Fibroblast of upper back skin (primary cell): ENCODE data around the gene OR2T2.
"Not testable (repeated sequence)": the region's sequence is repeated elsewhere in the genome, so short reads cannot be mapped to it uniquely, and the experiment has no call there.

ENCODE experiments used
- DNase-seq: peaks from one replicate; pipeline ENCODE4 v3.0.0-alpha.2; 2013

Gene OR2T2, protein sequence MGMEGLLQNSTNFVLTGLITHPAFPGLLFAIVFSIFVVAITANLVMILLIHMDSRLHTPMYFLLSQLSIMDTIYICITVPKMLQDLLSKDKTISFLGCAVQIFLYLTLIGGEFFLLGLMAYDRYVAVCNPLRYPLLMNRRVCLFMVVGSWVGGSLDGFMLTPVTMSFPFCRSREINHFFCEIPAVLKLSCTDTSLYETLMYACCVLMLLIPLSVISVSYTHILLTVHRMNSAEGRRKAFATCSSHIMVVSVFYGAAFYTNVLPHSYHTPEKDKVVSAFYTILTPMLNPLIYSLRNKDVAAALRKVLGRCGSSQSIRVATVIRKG

DNA sequence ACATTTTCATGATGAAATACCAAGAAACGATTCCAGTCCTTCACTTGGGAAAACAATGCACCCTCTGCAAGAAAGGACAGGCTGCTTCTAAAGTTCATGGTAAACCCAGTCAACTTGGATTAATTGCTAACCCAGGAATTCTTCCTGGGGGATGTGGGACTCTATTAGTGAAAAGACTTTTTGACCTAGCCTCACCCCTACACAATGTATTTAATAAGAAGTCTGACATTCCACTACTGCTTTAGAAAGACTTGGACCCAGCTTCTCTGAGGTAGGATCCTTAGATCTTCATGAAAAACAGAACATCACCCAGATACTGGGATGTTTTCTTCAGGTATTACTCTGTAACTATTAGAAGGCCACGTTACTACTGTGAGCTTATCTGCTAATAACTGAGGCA lies at the start of gene OR2T2:
TSS of gene OR2T2 (plus strand) at position 239 of the 400 bp plus-strand sequence. CDS start 7,161 bp downstream, outside the sequence.
- not testable (repeated sequence) for DNase-seq

DNA sequence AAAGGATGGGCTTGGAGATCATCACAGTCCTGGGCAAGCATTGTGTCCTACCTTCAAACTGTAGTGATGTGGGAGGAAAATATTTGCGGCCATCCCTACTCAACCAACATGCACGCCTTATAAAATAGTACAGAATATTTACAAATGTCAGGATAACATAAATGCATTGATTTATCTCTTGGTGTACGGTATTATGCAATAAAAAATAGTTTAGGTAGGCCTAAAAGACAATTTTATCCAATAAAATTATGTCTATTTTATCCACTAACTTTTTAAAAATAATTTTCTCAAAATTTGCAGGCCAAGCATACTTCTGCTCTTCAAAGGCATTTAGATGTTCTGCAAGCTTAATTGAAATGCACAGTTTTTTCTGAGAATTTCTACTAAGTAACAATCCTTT lies 42.7 kb upstream of the OR2T2 start, which contains the start of gene OR2T1:
TSS of gene OR2T1 (plus strand) at position 301 of the 400 bp plus-strand sequence. CDS start 3,100 bp downstream, outside the sequence.
- DNase-seq = no peak

DNA sequence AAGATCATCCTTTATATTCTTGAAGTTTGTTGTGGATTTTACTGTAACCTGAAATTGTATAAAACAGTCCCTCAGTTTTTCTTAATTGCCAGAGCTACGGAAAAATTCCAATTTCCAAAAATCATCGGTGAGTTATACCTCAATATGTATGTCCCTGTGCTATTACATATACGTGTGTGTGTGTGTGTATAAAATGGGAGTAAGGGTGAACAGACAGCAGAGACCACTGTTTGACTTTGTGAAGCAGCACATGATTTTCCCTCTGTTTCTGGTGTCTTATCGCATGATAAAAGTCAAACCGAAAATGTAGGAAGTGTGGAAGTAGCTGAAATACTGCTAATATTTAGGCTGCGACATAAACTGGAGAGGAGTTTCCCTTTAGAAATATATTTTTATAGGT lies 41.4 kb upstream of the OR2T2 start:
- no peak for DNase-seq

DNA sequence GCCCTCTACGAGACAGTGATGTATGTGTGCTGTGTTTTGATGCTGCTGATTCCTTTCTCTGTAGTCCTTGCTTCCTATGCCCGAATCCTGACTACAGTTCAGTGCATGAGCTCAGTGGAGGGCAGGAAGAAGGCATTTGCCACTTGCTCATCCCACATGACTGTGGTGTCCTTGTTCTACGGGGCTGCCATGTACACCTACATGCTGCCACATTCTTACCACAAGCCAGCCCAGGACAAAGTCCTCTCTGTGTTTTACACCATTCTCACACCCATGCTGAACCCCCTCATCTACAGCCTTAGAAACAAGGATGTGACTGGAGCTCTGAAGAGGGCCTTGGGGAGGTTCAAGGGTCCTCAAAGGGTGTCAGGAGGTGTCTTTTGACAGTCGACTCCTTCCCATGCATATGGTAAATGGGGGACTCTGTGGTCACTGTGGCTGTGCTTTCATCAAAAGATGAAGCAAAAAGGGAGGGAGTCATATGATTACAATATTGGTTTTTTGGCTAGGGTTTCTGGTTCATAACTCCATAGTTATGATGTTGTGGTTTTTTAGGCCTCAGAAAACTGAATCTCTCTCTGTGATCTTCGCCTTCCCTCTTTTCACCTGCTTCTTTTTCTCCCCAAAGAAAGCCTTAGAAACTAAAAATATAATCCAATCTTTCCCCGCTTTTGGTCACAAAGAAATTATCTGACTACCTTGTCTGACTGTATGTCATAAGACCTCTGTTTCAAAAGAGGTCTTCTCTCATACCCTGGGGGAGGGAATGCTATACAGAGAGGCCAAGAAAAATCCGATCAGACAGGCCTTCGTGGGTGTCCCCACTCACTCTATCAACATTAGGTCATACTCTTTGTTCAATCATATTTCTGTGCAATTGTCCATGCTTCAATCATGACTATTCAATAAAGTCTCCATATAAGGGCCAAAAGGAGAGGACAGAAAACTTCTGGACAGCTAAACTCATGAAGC lies 38.4 kb upstream of the OR2T2 start:
- no peak for DNase-seq

DNA sequence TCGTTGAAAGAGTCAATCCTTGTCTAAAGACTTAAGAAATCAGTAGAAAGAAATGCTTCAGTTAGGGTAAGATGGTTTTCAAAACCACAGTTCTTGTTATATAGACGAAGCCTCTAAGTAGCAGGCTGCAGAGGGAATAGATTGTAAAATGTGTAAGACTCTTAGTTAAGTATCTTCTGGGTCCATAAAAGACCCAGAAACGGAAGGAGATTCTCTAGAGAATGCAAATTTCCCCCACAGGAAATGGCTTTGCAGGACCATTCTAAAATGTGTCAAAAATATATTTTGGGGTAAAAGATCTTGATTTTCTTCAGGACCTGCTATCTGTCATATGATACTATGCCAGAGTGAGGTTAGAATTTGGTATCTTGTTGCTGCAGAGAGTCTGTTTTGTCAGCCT lies 29.2 kb upstream of the OR2T2 start:
- DNase-seq = no peak

DNA sequence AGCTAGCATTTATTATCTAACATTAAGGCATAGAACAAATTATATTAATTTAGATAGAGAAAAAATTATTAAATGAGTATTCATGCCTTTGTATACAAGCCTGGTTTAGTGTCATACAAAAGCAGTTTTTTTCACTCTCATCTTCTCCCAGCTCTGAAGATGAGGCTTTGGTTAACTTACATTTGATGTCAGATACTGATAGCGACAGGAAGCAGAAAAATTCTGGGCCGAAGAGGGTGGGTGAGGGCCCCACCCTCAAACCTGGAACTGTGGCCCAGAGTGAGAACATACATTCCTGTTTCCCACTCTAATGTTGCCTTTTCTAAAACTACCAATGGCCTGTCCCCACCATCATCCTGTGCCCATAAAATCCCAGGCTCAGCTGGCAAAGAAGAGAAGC lies 27.6 kb upstream of the OR2T2 start:
- no peak for DNase-seq

DNA sequence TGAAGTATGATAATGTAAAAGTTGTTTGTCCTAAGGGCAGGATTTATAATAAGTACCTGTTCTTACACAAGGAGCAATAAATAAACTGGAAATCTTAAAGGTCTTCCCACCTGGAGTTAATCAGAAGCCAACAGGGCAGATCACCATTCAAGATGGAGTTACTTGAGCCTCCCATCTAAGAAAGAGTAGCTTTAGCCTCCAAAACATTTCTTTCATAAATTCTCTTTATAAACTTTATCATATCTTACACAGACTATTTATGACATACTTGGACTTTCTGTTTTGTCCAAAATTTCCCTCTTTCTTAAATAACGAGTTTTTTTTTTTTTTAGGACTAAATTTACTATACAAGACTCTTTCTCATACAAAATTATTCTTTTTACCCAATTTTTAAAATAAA lies 24.1 kb upstream of the OR2T2 start:
- no peak for DNase-seq

DNA sequence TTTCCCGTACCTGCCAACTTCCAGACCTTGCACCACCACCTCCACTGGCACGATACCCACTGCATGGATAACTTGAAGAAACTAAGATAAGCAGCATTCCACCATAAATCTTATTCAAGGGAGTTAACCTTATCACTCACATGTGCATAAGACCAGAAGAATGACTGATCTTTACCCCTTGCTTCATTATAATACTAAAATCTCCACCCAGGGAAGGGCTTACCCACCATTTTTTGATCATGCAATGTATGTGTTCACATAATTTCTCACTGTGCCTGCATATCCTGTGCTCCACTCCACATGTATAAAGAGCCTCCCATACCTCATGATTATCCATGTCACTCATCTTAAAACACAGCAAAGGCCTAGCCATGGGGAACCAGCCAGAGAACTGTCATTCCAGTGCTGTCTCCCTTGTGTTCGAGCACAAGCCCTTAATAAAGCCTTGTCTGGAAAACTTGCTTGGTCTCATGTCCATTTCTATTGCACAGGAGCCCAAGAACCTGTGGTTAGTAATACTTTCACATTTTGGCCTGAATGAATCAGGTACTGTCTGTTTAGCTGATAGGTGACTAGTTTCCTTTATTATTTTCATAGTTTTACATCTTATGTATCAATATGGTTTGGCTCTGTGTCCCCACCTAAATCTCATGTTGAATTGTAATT lies 17.8 kb upstream of the OR2T2 start:
- DNase-seq = not testable (repeated sequence)

DNA sequence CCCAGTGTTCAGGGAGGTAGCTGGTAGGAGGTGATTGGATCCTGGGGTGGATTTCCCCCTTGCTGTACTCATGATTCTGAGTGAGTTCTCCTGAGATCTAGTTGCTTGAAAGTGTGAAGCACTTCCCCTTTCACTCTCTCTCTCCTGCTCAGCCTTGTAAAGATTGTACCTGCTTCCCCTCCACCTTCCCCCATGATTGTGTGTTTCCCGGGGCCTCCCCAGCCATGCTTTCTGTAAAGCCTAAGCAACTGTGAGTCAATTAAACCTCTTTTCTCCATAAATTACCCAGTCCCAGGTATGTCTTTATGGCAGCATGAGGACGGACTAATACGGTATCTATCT lies 17.3 kb upstream of the OR2T2 start:
- DNase-seq = not testable (repeated sequence)

DNA sequence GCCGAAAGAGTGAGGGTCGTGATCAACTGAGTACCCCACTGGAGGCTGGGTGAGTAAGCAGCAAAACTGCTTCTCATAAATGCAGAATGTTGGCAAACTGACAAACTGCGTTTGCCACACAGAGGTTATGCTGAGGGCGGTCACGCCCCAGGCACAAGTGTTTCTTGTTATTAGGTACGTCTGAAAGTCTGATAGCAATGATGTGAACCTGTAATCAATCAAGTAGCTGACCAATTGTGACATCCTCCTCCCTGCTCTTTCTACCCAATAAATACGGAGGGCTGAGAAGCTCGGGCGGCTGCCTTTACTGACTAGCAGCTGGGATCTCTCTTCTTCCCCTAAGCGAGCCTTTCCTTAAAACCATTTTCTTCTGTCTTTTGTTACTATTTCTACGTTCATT lies 13.8 kb upstream of the OR2T2 start:
- DNase-seq = not testable (repeated sequence)

DNA sequence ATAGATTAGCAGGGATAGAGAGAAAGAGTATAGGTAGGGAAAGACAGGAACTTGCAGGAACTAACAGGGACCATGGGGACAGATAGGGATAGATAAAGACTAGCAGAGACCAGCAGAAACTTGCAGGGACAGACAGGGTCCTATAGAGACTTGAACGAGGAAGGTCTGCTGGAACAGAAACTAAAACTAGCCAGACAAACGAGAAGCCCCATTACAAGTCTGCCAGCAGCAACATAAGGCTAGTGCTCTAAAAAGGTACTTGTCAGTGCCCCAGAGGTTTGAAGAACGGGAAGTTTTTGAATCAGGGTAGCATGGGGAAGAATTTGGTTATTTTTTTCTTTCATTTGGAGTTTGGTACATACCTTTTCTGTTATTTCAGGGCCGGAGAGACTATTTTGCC lies 13.2 kb upstream of the OR2T2 start:
- not testable (repeated sequence) for DNase-seq

DNA sequence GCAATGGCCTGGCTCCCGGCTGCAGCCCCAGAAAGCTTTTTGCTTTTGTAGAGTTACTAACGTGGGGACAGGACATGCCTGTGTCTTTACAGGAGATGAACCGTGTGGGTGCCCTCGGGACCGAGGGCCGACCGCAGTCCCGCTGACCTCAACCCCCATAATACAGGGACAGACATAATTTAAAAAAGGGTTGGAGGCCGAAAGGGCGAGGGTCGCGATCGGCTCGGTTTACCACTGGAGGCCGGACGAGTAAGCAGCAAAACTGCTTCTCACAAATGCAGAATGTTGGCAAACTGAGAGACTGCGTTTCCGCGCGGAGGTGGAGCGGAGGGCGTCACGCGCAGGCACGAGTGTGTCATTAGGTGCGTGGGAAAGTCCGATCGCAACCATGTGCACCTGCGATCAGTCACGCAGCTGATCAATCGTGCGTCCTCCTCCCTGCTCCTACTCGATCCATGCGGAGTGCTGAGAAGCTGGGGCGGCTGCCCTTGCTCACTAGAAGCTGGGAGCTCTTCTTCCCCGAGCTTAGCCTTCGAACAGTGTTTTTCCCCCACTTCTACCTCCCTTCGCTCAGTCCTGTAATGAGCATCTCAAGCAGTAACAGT lies 11.5 kb upstream of the OR2T2 start:
- not testable (repeated sequence) for DNase-seq

DNA sequence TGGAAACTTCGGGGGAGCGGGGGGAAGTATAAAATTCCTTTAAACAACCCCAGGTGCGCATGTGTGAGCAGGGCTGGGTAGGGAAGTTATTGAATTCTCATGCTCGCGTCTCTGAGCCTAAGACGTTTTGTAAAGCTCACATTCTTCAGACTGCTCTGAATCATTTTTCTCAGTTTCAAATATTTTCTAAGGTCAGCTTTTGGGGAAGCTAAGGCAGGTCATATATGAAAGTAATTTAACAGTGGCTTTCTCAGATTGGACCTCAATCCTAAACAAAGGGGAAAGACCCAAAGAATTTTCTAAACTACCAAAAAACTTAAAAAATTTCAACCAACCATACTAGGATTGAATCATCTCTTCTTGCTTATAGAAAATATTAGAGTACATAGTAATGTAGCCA lies 10.5 kb upstream of the OR2T2 start:
- DNase-seq = not testable (repeated sequence)

DNA sequence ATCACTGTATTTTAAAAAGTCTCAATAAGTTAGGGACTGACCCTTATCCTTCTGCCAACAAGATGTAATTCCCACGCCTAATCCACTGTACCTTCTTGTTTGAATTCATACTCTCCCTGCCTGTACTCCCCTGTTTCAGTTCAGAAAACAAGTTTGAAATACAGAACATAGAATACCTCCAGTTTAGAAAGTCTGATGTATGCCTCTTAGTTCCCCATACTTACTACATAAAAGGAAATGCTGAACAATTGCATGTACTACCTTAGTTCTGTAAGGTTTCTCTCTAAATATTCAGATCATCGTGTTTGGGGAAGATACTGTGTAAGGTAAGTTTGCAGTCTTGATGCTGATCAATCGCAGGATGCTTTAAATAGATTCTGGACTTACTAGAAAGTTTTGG lies 9.1 kb upstream of the OR2T2 start:
- not testable (repeated sequence) for DNase-seq

DNA sequence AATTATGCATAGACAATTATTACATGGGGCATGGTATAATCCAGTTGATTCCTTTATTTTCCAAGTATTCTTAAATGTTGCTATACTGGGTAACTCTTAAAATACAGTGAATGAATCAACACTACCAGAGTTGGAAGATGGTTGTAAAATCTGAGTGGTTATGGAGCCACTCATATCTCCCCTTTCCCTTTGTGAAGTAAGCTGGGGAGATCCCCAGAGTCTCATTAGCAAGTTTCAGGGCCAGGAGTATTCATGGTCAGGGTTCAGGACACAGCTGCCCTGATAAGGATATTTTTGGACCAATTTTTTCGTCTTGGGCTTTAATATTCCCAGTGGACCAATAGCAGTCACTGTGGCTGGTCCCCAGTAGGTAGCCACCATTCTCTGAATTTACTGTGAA lies 6.8 kb upstream of the OR2T2 start:
- not testable (repeated sequence) for DNase-seq

DNA sequence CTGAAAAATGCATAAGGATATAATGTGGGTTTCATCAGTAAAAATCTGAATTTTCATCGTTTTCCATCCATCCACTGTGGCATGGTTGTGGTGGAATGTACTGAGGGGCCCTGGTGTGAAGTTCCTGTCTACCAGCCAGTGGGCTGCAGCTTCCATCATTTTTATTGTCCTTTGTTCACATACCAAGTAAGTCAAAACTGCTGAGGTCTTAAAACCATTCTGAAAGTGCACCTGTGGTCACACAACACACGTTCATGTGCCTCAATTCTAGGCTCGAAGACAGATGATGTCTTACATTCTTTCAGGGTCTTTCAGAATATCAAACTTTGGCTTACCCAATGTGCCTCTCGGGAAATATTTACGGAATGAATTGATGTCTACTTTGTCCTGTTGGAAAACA lies 6.2 kb upstream of the OR2T2 start:
- DNase-seq = not testable (repeated sequence)

DNA sequence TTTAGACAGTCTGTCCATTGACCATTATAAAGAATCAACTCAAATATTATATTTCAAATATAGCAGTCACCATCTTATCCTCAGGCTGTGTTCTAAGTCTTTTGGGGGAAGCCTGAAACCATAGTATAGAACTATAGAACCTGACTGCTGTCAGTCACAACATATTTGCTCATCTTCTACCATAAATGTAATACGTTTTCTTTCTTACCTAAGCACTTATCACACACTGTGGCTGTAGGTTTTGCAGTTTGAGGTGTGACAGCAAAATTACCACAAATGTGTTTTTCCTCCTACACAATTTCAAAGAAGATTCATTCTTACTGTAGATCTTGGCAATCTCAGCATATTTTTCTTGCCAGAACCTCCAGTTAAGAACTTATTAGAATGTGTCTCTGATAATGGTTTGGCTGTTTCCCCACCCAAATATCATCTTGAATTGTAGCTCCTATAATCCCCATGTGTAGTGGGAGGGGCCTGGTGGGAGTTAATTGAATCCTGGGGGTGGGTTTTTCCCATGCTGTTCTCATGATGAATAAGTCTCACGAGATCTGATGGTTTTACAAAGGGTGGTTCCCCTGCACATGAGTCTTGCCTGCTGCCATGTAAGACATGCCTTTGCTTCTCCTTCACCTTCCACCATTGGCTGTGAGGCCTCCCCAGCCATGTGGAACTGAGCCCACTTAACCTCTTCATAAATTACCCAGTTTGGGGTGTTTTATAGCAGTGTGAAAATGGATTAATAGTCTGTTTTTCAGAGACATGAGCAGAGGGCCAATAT lies 2.7 kb upstream of the OR2T2 start:
- DNase-seq = not testable (repeated sequence)

DNA sequence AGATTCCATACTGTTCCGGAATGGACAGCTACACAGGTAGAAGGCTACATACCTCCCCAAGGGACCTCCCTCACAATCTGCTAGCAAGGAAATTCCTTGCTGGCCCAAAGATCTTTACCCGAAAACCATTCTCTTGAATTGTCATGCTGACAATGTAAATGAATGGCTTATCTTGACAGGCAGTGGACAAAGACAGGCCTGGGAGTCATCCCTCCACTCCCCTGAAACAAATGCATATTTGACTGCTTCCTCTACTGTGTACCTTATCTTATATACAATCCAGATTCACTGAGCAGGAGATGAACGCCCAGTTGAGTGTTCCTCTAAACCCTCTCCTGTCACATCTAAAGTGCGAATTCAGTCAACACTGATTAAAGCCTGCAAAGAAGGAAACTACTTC lies 834 bp upstream of the OR2T2 start:
- not testable (repeated sequence) for DNase-seq

DNA sequence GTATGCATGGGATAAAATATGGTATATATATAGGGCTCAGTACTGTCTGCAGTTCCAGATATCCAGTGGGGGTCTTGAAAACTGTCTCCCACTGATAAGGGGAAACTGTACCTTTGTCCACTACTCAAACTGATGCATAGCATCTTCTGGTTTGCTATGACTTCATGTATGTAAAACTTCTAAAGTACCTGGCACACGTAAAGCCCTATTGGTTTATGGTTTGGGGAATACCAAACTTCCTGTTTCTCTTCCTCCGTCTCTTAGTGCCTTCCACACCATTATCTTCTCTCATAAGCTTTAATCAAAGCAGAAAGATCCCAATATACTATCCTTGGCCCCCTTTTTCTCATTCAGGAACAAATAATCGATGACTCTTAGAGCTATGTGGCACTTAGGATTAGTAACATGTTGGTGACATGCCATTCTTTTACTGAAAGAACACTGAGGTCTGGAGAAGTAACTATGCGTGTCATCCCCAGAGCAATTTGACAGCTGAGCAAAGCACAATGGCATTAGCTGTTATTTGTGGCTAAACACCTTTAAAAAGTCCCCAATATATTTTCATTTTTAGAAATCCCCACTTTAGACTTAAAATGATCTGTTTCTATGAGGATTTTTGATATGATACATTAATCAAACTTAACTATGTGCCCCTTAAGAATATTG lies 3.1 kb downstream of the OR2T2 start:
- DNase-seq = not testable (repeated sequence)

DNA sequence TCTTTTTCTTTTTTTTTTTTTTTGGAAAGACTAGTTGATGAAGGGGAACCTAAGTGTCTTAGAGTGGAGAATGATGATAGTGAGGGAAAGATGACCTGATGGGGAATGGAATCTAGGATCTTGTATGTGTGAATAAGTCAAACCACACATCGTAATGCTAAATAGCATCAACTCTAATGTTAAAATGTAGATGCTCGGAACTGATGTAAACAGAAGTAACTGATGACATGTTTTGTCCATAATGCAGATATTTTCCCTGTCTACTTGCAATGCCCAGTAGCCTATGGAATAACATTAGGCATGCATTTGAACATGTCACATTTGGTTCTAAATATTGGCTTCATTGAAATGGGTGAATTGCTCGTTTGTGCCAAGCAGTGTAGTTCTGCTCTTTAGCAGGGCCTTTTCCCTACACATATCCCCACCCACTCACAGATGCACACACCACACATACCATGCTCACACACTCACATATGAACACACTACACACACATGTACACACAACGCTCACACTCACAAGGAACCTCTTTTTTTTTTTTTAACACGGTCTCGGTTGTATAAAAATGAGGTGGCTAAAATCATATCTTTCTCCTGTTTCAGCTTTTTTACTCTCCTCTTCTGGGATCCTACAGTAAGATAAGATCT lies 4.5 kb downstream of the OR2T2 start:
- not testable (repeated sequence) for DNase-seq
